GM21367 (cell line): Measurements from ENCODE around the gene OAS3.
"Not testable (repeated sequence)": the region's sequence is repeated elsewhere in the genome, so short reads cannot be mapped to it uniquely, and the experiment has no call there.

Source experiments
- ATAC-seq: cut with Tn5 transposase; IDR thresholded peaks from one replicate; pipeline ENCODE4 v1.9.1; 2021; ENCODE audit not compliant: unreplicated experiment

The OAS3 gene

DNA sequence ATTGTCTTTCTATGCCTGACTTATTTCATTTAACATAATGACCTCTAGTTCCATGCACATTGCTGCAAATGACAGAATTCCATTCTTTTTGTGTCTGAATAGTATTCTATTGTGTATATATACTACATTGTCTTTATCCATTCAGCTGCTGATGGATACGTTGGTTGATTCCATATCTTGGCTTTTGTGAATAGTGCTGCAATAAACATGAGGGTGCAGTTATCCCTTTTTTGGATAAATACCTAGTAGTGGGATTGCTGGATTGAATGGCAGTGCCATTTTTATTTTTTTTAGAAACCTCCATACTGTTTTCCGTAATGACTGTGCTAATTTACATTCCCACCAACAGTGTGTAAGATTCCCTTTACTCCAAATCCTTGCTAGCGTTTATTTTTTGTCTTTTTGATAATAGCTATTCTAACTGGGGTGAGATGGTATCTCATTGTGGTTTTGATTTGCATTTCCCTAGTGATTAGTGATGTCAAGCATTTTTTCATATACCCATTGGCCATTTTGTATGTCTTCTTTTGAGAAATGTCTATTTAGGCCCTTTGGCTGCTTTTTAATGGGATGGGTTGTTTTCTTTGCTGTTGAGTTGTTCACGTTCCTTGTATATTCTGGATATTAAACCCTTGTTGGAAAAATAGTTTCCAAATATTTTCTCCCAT, 42.4 kb downstream of the OAS3 start:
- no peak for ATAC-seq

DNA sequence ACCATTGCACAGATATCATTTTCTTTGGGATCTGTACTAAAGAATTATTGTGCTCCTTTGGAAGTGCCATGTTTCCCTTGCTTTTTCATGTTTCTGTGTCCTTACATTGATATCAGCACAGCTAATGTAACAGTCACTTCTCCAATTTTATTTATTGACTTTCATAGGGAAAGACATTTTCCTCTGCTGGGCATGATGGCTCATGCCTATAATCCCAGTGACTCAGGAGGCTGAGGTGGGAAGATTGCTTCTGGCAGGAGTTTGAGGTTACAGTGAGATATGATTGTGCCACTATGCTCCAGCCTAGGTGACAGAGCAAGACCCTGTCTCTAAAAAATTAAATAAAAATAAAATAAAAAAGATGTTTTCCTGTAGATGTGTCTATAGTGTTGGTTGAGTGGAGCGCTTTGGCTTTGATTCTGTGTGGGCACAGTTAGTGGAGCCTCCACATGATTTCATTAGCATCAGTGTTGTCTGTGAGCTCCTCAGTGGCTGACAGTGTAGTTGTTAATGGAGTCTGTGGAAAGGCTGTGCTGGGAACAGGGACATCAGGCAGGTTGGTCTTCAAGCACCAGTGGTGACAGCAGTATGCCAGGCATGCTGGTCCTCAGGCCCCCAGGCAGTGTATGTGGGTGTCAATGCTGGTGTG, 47.5 kb downstream of the OAS3 start:
- ATAC-seq, result no peak

DNA sequence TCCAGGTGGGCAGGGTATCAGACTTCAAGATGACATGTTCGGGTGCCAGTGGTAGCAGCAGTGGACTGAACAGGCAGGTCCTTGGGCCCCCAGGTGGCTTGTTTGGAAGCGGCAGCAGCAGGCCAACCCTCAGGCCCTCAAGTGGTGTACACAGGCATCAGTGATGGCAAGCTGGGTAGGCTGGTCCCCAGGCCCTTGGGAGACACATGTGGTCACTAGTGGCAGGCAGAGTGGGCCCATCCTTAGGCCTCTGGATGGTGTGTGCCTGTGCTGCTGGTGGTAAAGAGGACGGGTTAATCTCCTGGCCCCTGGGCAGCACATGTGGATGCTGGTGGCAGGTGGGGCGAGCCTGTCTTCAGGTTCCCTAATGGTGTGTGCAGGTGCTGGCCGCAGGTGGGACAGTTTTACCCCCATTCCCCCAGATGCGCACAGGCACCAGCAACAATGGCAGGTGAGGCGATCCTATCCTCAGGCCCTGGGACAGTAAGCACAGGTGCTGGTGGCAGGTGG, 48.1 kb downstream of the OAS3 start:
- no peak for ATAC-seq

DNA sequence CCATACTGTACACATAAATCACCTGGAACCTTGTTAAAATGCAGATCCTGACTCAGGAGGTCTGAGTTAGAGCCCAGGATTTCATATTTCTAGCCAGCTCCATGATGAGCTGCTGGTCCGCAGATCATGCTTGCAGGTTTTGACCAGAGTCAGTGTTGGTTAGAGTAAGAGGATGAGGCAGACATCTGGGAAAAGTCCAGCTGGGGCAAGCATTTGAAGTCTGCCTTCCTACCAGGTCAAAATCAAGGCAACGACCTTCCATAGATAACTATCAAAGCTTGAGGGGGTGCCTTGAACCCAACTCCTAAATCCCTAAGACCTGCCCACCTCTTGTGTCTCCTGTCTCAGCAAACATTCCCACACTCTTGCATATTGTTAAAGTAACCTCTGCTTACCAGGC, 49.3 kb downstream of the OAS3 start:
- no peak for ATAC-seq

DNA sequence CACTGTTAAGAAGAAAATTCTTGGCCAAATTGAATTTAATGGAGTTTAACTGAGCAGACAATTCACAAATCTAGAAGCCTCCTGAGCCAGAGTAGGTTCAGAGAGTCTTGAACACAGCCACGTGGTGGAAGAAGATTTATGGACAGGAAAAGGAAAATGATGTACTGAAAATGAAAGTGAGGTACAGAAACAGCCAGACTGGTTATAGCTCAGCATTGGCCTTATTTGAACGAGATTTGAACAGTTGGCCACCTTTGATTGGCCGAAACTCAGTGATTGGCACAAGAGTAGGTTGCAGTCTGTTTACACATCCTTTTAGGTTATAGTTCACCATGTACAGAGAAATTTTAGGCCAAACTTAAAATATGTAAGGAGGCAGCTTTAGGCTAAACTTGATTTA, 50.0 kb downstream of the OAS3 start:
- no peak for ATAC-seq

DNA sequence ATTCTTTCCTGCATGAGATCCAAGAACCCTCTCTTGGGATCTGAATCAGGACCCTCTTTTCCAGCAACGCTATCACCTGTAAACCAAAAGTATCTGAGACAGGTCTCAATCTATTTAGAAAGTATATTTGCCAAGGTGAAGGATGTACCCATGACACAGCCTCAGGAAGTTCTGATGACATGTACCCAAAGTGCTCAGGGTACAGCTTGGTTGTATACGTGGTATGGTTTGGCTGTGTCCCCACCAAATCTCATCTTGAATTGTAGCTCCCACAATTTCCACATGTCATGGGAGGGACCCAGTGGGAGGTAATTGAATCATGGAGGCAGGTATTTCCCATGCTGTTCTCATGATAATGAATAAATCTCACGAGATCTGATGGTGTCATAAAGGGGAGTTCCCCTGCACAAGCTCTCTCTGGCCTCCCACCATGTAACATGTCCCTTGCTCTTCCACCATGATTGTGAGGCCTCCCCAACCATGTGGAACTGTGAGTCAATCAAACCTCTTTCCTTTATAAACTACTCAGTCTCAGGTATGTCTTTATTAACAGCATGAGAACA, 50.6 kb downstream of the OAS3 start:
- ATAC-seq, result not testable (repeated sequence)

DNA sequence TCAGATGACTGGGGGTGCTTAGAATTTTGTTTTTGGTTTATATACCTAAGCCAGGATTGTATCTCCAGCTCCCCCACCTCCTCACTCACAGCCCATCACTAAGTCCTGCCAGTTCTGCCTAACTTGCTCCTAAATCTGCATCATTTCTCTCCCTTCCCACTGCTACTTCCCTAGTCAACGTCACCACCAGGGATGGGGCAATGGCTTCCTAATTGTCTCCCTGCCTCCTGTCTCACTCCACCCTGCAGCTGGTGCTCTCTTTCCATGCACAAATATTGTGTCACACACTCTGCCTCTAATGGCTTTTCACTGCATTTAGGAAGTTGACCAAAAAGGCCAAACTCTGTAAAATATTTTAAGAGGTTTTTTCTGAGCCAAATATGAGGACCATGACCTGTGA, 51.5 kb downstream of the OAS3 start:
- ATAC-seq, result no peak

DNA sequence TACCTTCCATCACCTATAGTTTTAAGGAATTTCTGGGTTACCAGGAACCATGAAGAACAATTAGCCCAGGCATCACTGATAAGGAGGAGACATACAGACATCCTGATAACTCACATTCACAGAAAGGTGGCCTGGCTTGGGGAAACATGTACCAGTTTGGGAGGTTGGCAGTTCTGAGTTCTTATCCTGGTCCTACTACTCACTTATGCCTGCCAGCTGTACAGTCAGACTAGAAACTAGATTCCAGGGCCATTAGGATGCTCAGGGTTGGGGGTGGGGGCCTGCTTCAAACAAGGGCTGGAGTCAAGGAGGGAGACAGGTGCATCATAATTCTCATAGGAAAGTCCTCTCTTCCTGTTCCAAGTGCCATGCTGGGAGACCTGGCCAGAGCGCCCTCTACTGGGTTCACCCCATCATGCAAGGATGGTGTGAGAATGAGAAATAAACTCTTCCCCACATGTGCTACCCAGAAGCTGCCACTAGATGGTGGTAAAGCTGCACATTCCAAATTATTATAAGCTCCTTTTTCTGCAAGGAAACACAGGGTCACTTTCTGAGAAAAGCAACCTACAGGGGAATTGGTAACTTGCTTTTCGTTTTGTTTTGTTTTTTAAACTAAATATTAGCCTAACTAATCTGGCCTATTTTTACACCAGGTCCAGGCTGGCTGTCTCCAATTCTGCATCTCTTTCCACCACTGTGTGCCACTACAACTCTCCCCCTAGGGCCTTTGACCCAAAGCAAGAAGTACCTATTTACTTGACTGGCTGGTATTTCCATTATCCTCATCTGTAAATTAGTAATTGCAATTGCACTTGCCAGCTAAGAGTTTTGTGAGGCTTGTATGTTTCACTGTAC, 54.5 kb downstream of the OAS3 start:
- no peak for ATAC-seq

DNA sequence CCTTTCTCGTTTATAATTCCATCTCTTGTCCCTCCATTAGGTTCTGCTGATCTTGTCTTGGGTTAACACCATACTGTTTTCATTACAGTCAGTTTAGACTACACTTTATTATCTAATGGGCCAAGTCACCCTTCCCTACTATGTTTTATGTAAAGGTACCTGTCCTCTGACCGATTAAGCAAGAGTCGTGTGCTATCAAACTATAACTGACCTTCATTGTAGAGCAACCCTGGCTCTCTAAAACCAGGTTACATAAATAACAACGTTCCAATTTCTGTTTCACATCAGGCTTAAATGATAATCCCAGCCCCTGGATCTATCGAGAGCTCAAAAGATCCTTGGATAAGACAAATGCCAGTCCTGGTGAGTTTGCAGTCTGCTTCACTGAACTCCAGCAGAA, 56.7 kb downstream of the OAS3 start:
- ATAC-seq, result no peak

DNA sequence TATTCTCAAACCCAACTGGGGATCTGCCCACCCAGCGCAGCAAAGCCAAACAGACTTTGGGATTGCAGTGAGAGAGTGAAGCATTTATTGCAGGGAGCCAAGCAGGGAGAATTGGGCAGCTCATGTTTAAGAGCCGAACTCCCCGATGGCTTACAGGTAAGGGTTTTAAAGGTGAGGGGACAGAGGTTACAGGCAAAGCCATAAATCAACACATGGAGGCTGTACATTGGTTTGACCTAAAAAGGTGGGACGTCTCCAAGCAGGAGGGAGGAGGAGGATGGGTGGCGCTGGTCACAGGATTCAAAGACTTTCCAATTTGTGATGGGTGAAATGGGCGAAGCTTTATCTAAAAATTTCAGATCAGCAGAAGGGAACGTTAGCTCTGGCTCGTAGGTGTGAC, 58.2 kb downstream of the OAS3 start:
- ATAC-seq, result no peak

DNA sequence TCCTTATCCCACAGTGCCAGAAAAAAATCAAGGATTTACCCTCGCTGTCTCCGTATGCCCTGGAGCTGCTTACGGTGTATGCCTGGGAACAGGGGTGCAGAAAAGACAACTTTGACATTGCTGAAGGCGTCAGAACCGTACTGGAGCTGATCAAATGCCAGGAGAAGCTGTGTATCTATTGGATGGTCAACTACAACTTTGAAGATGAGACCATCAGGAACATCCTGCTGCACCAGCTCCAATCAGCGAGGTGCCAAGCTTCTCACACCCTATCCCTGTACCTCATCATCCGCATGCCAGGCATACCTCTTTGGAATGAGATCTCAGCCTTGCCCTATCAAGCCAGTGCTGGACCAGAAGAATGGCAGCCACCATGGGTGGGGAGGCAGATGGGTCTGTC, 59.2 kb downstream of the OAS3 start:
- no peak for ATAC-seq

DNA sequence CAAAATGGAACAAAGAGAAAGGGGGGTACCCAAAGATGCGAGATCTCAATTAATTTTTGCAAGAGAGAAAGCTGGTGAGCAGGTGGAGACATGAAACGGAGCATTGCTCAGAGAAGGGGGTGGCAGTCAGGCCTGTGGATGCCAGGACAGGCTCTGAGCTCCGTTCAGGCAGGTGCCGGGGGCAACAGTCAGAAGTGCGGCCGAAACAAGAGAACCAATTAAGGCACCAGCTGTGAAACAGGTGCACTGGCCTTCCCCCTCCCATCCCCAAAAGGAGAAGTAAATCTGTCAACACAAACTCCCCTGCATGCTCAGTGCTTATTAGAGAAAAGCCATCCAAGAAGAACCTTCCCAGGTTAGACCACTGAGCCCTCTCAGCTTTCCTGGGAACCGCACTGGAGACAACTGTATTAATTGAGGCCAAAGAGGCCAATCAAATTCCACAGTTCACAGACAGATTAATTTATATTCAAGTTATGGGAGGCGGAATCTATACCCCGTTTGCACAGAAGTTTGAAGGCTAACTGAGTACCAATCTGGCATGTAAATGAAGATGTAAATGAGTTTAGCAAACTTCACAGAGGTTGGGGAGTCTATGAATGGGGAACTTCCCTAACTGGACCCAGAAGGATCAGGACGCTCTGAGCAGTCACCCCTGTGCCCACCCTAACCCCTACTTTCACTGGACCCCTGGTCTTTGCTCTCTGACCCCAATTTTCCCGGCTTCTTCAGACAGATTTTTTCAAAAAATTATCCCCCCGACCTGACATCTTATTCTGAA, 60.9 kb downstream of the OAS3 start:
- peak; percentile 77 for ATAC-seq

DNA sequence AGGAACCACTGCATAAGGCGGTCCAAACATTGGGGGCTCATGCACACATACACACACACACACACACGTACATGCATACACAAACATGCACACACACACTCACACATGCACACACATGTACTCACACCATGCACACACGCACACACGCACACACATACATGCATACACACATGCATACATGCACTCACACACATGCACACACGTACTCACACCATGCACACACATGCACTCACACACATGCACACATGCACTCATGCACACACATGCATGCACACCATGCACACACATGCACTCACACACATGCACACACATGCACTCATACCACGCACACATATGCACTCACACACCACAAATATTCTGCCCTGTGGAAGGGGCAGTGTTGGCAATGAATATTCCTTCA, 62.2 kb downstream of the OAS3 start:
- no peak for ATAC-seq

DNA sequence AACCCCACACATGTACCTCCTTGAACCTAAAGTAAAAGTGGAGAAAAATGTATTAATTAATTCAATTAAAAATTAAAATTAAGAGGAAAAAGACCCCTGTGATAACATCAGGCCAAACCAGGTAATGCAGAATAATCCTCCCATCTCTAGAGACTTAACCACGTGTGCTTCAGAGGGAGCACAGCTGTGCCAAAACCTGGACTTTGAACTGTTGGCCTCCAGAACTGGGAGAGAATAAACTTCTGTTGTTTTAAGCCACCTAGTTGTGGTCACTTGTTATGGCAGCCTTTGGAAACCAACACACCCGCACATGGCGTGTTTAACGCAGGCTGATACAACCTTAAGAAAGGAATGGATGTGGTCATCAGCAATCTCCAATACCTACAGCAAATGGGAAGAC, 63.9 kb downstream of the OAS3 start:
- no peak for ATAC-seq

DNA sequence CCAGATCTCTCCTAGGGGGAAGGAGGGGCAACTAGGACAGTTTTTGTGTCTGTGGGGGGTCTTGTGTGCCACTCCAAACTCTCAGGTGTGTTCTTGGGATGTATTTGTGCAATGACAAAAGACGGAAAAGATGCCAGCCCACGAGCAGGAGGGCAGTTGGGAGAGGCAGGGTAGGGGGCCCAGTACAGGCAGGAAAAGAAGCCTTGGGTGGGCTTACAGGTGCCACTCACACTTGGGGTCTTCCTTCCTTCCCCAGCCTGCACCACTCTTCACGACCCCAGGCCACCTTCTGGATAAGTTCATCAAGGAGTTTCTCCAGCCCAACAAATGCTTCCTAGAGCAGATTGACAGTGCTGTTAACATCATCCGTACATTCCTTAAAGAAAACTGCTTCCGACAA, 64.4 kb downstream of the OAS3 start:
- ATAC-seq, result no peak

DNA sequence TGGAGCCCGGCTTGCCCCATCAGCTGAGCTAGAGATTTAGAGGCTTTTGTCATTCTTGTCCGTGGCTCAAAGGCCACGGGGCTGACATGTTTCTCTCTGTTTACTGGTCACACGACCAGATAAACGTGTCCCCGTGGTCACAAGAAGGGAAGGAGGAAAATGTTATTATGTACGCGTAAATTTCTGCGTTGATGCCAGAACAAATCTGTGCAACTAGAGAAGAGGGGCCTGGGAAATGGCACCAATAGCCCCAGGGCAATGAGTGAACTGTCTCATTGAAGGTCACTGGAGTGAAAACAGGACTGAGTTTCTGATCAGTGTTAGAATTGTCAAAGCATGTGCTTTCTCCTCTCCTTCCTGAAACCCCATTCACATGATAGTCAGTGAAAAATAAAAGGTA, 65.4 kb downstream of the OAS3 start:
- no peak for ATAC-seq

DNA sequence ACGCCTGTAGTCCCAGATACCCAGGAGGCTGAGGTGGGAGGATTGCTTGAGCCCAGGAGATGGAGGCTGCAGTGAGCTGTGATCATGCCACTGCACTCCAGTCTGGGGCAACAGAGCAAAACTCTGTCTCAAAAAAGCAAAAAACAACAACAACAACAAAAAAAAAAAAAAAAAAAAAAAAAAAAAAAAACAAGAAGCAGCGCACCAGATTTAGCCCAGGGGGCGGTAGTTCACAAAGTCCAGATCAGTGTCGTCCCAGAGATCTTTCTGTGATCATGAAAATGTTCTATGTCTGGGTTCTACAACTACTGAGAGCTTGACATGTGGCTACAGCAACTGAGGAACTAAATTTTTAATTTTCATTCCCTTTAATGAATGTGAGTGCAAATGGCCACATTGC, 67.5 kb downstream of the OAS3 start:
- ATAC-seq, result no peak

DNA sequence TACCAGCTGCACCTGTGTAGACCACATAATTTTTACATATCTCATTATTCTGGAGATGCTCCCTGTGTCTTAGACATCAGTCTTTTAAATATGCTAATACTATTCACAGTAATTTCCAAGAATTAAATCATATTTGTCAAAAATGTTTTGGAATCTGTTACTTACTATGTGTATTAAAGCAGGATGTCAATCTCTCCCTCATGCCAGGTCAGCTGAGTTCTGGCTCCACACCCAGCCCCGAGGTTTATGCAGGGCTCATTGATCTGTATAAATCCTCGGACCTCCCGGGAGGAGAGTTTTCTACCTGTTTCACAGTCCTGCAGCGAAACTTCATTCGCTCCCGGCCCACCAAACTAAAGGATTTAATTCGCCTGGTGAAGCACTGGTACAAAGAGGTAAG, 67.9 kb downstream of the OAS3 start:
- ATAC-seq, result no peak

DNA sequence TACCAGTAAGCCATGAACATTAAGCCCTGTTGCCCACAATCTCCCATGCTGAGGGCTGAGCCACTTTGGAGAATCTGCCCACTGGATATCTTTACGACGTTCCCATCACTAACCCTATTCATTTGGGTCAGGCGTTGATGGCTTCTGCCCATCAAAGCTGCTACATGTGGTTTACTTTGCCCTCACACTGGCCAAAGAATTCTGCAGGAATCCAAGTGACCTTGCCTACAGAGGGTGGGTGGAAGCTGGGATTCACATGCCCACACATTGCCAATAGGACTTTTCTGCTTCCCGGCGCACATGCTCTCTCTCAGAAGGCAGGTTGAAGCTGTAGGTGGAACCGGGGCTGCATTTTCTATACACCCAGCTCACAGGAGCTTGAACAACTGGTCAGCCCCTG, 68.4 kb downstream of the OAS3 start:
- no peak for ATAC-seq

DNA sequence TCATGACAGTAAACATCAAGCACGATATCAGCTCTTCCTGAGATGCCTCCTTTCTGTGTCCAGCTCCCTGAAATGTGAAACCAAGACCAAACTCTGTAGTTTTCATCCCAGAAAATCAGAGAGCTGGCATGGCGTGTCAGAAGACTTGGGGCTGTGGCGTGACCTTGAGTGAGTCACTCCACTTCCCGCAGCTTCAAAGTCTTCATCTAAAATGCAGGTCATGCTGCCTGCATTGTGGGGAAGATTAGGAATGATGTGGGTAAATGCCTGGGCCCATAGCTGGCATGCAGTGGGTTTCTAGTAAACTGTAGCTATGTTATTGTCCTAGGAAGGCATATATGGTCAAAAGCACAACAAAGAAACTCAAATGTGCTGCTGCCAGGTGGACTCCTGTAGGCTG, 68.9 kb downstream of the OAS3 start:
- ATAC-seq, result no peak

DNA sequence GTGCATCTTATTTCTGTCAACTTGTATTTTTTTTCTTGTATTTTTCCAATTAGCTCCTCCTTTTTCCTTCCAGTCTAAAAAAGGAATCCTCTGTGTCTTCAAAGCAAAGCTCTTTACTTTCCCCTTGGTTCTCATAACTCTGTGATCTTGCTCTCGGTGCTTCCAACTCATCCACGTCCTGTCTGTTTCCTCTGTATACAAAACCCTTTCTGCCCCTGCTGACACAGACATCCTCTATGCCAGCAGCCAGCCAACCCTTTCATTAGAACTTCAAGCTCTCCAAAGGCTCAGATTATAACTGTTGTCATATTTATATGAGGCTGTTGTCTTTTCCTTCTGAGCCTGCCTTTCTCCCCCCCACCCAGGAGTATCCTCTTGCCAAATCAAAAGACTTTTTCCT, 72.4 kb downstream of the OAS3 start:
- ATAC-seq, result no peak
